SK-N-SH treated with all-trans-retinoic acid at 6 μM for 48 hours (cell line): ENCODE results near the gene ST6GALNAC6.

ENCODE experiments used
- CSRNP3 ChIP-seq: fragments of 250-450 bp; sonication (Bioruptor Pico); IDR thresholded peaks from 2 replicates; pipeline ENCODE4 v1.5.1; 2021; ENCODE audit warnings: mild to moderate bottlenecking, moderate library complexity
- POU6F1 ChIP-seq: fragments of 250-450 bp; sonication (Bioruptor Pico); IDR thresholded peaks from 2 replicates; pipeline ENCODE4 v1.8.0; 2021; ENCODE audit warnings: low read depth, mild to moderate bottlenecking, moderate library complexity, borderline replicate concordance
- SNAI2 ChIP-seq: fragments of 250-450 bp; sonication (Bioruptor Pico); IDR thresholded peaks from 2 replicates; pipeline ENCODE4 v1.5.0; 2020; ENCODE audit warnings: mild to moderate bottlenecking, moderate library complexity
- ZFP30 ChIP-seq: fragments of 450-650 bp; formaldehyde crosslinking; IDR thresholded peaks from 2 replicates; pipeline ENCODE4 v1.5.0; 2022; ENCODE audit warnings: mild to moderate bottlenecking, moderate library complexity
- ZNF70 ChIP-seq: fragments of 450-650 bp; formaldehyde crosslinking; IDR thresholded peaks from 2 replicates; pipeline ENCODE4 v1.5.0; 2020; ENCODE audit warnings: mild to moderate bottlenecking, moderate library complexity

- TF ChIP-seq CSRNP3 (CRISPR knock-in tag) (no peak), ZNF70 (CRISPR knock-in tag) (no peak), ZFP30 (CRISPR knock-in tag) (no peak), SNAI2 (no peak), POU6F1 (CRISPR knock-in tag) (no peak)
These were observed 14.3 kb upstream of the ST6GALNAC6 start for GRCh38 chr9:127913682-127914081.
